Smooth muscle cell (in vitro differentiated cells): ENCODE results near the gene SUOX. TPM values are rescaled to one million over a fixed set of nuclear protein-coding genes. Genes with fewer than 3 reads are reported as not detected.

Experiments
- DNase-seq: peaks from one replicate; lab custom pipeline; 2025; ENCODE audit not compliant: unreplicated experiment; lab: John Stamatoyannopoulos, UW
- H2AFZ ChIP-seq: fragments of 200-600 bp; sonication (generic); 2 replicates; pipeline ENCODE4 v1.6.0; 2016; ENCODE audit warnings: antibody characterized with exemption, low read depth, mild to moderate bottlenecking
- H3F3A ChIP-seq: fragments of 200-600 bp; sonication (generic); 2 replicates; pipeline ENCODE4 v1.6.0; 2017; ENCODE audit warnings: antibody characterized with exemption, low read depth
- H3K27ac ChIP-seq: fragments of 200-600 bp; sonication (generic); 2 replicates; pipeline ENCODE4 v1.5.1; 2016; ENCODE audit warnings: low read depth, mild to moderate bottlenecking
- H3K27me3 ChIP-seq: fragments of 200-600 bp; sonication (generic); 2 replicates; pipeline ENCODE4 v1.6.1; 2016; ENCODE audit warnings: low read depth, mild to moderate bottlenecking
- H3K36me3 ChIP-seq: fragments of 200-600 bp; sonication (generic); 2 replicates; pipeline ENCODE4 v1.5.1; 2016; ENCODE audit warnings: low read depth
- H3K4me1 ChIP-seq: fragments of 200-600 bp; sonication (generic); 2 replicates; pipeline ENCODE4 v1.5.1; 2016; ENCODE audit warnings: low read depth
- H3K4me2 ChIP-seq: fragments of 200-600 bp; sonication (generic); 2 replicates; pipeline ENCODE4 v1.6.0; 2016; ENCODE audit warnings: mild to moderate bottlenecking
- H3K4me3 ChIP-seq: fragments of 200-600 bp; sonication (generic); 2 replicates; pipeline ENCODE4 v1.5.1; 2016; ENCODE audit warnings: mild to moderate bottlenecking
- H3K79me2 ChIP-seq: fragments of 200-600 bp; sonication (generic); 2 replicates; pipeline ENCODE4 v1.6.0; 2016; ENCODE audit warnings: low read depth, mild to moderate bottlenecking
- H3K9ac ChIP-seq: fragments of 200-600 bp; sonication (generic); 2 replicates; pipeline ENCODE4 v1.6.0; 2016; ENCODE audit warnings: low read depth
- H3K9me3 ChIP-seq: fragments of 200-600 bp; sonication (generic); replicated peaks from 2 replicates; pipeline ENCODE4 v1.5.1; 2016; ENCODE audit warnings: low read depth
- H4K20me1 ChIP-seq: fragments of 200-600 bp; sonication (generic); 2 replicates; pipeline ENCODE4 v1.6.0; 2016; ENCODE audit warnings: low read depth
- WGBS: methylation state at CpG from one replicate; pipeline ENCODE4 v1.1.7; 2016; ENCODE audit warnings: low lambda C conversion rate; 5-methylcytosine and 5-hydroxymethylcytosine counted together
- polyA plus RNA-seq: library from polyadenylated mRNA; unstranded; fragments of >200 nt; fragmentation: Nextera tagmentation; extraction: Ambion mirVana; gene quantifications from 2 replicates; pipeline ENCODE4 v1.2.1, GENCODE V29; 2016
- total RNA-seq: library from RNA; depleted of rRNA; stranded (reverse); fragments of >200 nt; gene quantifications from 2 replicates; pipeline ENCODE4 v1.2.3, GENCODE V29; 2014
- TF ChIP-seq, protein P1 (sequence below): fragments of 200-600 bp; sonication (generic); IDR thresholded peaks from 2 replicates; pipeline ENCODE4 v1.5.1; 2017; ENCODE audit warnings: borderline replicate concordance, mild to moderate bottlenecking, antibody characterized with exemption; ENCODE audit not compliant: insufficient read depth, poor library complexity, severe bottlenecking

SUOX gene
- total and polyA plus RNA-seq, 2 experiments from 2014 or later, result 12.8 to 19.1 TPM

- Histone ChIP-seq H4K20me1 (no peaks in the 10 kb centered on the region), H2AFZ (no peak overlapping the region), H3F3A (no peaks in the 10 kb centered on the region), H3K9ac (no peak overlapping the region), H3K4me1 (no peaks in the 10 kb centered on the region), H3K4me2 (no peak overlapping the region), H3K36me3 (no peaks in the 10 kb centered on the region), H3K79me2 (no peaks in the 10 kb centered on the region), H3K27me3 (no peaks in the 10 kb centered on the region), H3K9me3 (no peaks in the 10 kb centered on the region), H3K27ac (no peak overlapping the region), H3K4me3 (no peak overlapping the region)
- no peak for DNase-seq
- 90% methylated on average over 5 of the region's 5 CpGs for WGBS
- TF ChIP-seq, protein P1, sequence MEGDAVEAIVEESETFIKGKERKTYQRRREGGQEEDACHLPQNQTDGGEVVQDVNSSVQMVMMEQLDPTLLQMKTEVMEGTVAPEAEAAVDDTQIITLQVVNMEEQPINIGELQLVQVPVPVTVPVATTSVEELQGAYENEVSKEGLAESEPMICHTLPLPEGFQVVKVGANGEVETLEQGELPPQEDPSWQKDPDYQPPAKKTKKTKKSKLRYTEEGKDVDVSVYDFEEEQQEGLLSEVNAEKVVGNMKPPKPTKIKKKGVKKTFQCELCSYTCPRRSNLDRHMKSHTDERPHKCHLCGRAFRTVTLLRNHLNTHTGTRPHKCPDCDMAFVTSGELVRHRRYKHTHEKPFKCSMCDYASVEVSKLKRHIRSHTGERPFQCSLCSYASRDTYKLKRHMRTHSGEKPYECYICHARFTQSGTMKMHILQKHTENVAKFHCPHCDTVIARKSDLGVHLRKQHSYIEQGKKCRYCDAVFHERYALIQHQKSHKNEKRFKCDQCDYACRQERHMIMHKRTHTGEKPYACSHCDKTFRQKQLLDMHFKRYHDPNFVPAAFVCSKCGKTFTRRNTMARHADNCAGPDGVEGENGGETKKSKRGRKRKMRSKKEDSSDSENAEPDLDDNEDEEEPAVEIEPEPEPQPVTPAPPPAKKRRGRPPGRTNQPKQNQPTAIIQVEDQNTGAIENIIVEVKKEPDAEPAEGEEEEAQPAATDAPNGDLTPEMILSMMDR, result no peak
Measured at GRCh38 chr12:56013482-56013881, 16.4 kb downstream of the SUOX start.

GRCh38 chr12:56014205-56014604 is 17.1 kb downstream of the SUOX start:
- Histone ChIP-seq H4K20me1 (no peaks in the 10 kb centered on the region), H3K4me3 (no peak overlapping the region), H2AFZ (no peak overlapping the region), H3K4me1 (no peaks in the 10 kb centered on the region), H3K4me2 (no peak overlapping the region), H3K27ac (no peak overlapping the region), H3K9me3 (no peaks in the 10 kb centered on the region), H3F3A (no peaks in the 10 kb centered on the region), H3K79me2 (no peaks in the 10 kb centered on the region), H3K36me3 (no peaks in the 10 kb centered on the region), H3K27me3 (no peaks in the 10 kb centered on the region), H3K9ac (no peak overlapping the region)
- TF ChIP-seq, protein P1, result no peak
- 72% methylated on average over 2 of the region's 2 CpGs for WGBS
- DNase-seq, result no peak

DNA sequence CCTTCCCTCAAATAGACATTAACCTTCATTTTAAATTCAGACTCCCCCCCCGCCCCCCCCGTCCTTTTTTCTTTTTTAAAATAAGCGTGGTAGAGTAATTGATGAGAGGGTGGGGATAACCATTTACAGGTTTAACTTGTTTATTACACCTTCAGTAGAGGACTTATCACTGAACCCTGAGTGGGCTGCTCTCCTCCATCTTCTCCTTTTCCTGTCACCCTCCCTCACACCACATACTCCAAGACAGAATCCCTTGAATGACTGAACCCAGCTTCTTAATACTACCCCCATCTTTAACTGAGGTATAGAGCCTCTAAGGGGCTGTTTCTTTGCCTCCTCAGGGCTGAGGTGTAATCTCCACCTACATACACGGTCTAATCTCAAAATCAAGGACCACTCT is 20.1 kb downstream of the SUOX start:
- Histone ChIP-seq H3K36me3 (no peaks in the 10 kb centered on the region), H3K9ac (no peak overlapping the region), H2AFZ (no peak overlapping the region), H4K20me1 (no peaks in the 10 kb centered on the region), H3K4me3 (no peak overlapping the region), H3K79me2 (peaks cover 5% of the 10 kb centered on the region), H3K27ac (no peak overlapping the region), H3K9me3 (no peaks in the 10 kb centered on the region), H3K27me3 (no peaks in the 10 kb centered on the region), H3K4me2 (no peak overlapping the region), H3F3A (peaks cover 7% of the 10 kb centered on the region), H3K4me1 (peaks cover 22% of the 10 kb centered on the region)
- WGBS, result 87% methylated on average over 4 of the region's 4 CpGs
- no peak for DNase-seq
- TF ChIP-seq, protein P1, result no peak

DNA sequence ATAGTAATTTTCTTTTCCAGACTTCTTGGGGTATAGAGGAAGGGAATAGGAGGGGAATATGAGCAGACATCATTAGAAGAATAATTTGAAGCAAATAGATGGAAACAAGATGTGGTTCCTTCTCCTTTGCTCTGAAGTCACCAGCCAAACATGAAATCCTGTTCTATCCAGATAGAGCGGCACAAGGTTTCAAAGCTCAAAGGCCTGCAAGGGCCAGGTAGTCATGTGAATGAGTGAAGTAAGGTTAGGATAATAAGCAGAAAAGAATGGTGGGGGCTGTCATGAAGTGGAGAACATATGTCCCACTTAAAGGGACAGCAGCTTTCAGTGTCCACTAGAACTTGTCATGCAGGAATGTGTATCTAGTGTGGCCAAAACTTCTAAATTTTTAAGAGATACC is 21.3 kb downstream of the SUOX start:
- H3K27ac ChIP-seq, result no peak overlapping the region
- TF ChIP-seq, protein P1, result no peak
- WGBS, result 97% methylated on average over 1 of the region's 1 CpG

More for the DNA sequence above, 21.3 kb downstream of the SUOX start:
- Histone ChIP-seq H3K4me3 (no peak overlapping the region), H3K9ac (no peak overlapping the region), H3K4me1 (peaks cover 24% of the 10 kb centered on the region), H3K4me2 (no peak overlapping the region), H2AFZ (no peak overlapping the region), H3F3A (peaks cover 8% of the 10 kb centered on the region), H3K27me3 (no peaks in the 10 kb centered on the region), H3K36me3 (no peaks in the 10 kb centered on the region), H3K79me2 (peaks cover 14% of the 10 kb centered on the region), H3K9me3 (no peaks in the 10 kb centered on the region), H4K20me1 (no peaks in the 10 kb centered on the region)
- no peak for DNase-seq
